Stomach (tissue), 4 donors: ENCODE data around the gene RASSF3.

Experiments
- EP300 ChIP-seq: sonication (generic); formaldehyde crosslinking; IDR thresholded peaks from one replicate; pipeline ENCODE4 v1.6.1; 2017; ENCODE audit warnings: antibody characterized with exemption
- POLR2A ChIP-seq, 4 donors: fragments of 450-650 bp; IDR thresholded peaks; one replicate each; pipeline ENCODE4 v1.6.1; 2016; ENCODE audit warnings: antibody characterized with exemption in 4 of 4, control low read depth in 2 of 4, mild to moderate bottlenecking in 1 of 4, moderate library complexity in 1 of 4
- TF ChIP-seq, protein P1 (sequence below), 7 experiments: fragments of 450-650 bp in 4 of 7; fragments of 200-600 bp in 3 of 7; sonication (generic) in 3 of 7; IDR thresholded peaks; one replicate each; pipeline ENCODE4 v1.5.1; 2016 to 2019; ENCODE audit warnings: antibody characterized with exemption in 7 of 7, control low read depth in 2 of 7, mild to moderate bottlenecking in 1 of 7

GRCh38 chr12:64621257-64621942 is 11.1 kb downstream of the RASSF3 start:
- TF ChIP-seq, protein P1, sequence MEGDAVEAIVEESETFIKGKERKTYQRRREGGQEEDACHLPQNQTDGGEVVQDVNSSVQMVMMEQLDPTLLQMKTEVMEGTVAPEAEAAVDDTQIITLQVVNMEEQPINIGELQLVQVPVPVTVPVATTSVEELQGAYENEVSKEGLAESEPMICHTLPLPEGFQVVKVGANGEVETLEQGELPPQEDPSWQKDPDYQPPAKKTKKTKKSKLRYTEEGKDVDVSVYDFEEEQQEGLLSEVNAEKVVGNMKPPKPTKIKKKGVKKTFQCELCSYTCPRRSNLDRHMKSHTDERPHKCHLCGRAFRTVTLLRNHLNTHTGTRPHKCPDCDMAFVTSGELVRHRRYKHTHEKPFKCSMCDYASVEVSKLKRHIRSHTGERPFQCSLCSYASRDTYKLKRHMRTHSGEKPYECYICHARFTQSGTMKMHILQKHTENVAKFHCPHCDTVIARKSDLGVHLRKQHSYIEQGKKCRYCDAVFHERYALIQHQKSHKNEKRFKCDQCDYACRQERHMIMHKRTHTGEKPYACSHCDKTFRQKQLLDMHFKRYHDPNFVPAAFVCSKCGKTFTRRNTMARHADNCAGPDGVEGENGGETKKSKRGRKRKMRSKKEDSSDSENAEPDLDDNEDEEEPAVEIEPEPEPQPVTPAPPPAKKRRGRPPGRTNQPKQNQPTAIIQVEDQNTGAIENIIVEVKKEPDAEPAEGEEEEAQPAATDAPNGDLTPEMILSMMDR (IDR thresholded peaks at IDR 0.05) = no peak
- no peak for TF ChIP-seq POLR2A (IDR thresholded peaks at IDR 0.05)
- TF ChIP-seq EP300 = no peak
